MV-4-11 (cell line): ENCODE data around the gene RUBCN.
"Not testable (repeated sequence)": the region's sequence is repeated elsewhere in the genome, so short reads cannot be mapped to it uniquely, and the experiment has no call there.

Experiments
- DNase-seq: peaks from one replicate; lab custom pipeline; 2025; lab: John Stamatoyannopoulos, UW

RUBCN gene

DNA sequence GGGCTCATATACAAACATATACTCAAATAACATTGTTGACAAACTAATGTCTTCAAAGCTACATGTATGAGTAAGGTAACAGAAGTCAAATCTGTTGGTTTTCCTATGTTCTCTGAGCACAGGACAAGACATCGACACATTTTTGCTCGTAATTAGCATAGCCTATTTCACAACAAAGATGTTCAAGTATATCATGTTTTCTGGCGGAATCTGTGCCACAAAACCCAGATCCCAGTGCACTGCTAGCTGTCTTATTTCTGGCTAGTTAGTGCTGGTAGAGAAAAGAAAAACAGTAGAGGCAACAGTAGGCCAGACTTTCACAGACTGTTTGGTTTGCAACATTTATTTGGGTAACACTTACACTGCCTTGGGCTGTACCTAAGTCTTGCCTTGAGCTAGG is 51.2 kb downstream of the RUBCN start:
- no peak for DNase-seq

DNA sequence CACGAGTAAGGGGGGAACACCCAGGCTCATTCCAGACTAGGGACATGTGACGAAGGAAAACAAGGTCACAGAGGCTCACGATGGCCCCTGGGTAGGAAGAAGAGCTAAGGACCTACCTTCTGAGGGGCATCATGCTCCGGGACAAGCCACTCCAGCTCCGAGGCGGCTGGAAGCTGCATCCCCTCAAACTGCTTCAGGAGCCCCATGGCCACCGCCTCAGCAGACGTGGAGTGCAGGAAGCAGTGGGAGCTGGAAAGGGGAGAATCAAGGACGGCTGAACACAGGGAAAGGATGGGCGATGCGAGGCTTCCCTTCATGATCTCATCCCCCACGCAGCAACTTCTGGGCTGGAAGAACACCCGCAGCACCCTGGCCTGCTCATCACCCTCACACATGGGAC is 53.5 kb downstream of the RUBCN start:
- no peak for DNase-seq

DNA sequence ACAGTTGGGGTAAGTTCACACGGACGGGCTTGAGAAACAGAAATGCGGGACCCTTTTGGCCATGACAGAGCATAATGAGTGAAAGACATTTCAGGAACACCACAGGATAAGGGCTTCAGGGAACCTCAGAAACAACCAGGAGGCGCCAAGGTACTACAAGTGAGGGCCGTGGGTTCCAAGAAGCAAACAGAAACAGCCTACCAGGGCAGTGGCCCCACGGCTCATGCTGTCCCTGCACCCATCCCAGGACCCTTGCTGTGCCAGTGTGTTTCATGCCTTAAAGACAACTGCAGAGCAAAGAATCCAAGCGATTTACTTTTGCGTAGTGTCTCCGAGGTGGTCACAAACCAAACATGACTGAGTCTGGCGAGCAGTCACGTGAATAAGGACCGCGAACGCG is 54.0 kb downstream of the RUBCN start:
- DNase-seq = no peak

DNA sequence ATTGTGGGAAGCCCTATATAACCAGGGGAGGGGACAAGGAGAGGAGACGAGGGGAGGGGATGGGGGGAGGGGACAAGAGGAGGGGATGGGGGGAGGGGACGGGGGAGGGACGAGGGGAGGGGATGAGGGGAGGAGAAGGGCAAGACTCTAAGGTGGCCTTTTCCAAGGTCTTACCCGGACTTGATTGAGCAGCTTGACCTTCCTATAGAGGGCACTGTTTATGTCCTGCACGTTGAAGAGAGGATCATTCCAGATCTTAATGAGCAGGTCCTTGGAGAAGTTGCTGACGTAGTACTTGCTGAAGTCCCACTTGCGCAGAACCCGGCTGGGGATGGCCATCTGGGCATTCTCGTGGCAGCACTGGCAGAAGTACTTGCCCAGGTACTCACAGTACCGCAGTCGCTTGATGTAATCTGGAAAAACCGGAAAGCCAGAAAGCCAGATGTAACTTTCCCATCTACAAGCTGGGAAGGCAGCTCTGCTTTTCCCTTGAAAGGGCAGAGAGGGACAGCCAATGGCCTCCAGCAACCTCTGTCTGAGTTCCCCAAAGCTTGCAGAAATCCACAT is 55.7 kb downstream of the RUBCN start:
- no peak for DNase-seq

DNA sequence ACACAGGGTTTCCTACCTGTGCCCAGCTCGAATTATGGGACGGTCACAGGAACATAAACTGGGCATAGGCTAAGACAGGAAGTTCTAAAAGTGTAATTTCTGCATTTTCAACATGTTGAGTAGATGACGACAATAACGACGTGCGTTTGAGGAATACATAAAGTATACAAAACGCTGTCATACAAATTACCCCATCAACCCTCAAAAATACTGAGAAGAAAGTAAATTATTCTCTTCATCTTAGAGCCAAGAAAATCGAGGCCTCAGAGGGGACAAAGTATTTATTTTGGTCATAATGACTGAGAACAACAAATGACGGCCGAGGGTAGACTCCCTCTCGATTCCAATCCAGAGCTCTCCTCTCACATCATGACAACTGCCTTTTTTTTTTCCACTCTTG is 60.8 kb downstream of the RUBCN start:
- DNase-seq = no peak

DNA sequence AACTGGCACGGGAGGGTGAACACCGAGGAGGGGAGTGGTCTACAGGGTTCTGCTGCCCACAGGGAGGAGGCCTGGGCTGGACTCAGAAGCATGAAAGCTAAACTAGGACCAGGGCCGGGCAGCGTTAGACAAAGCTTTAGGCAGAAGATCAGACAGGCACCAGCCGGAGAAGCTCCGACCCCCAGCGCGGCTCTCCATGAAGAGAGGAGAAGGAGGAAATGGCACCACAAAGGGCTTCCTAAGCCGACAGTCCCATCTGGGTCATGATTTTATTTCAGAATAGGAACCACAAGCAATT is 61.2 kb downstream of the RUBCN start:
- no peak for DNase-seq

DNA sequence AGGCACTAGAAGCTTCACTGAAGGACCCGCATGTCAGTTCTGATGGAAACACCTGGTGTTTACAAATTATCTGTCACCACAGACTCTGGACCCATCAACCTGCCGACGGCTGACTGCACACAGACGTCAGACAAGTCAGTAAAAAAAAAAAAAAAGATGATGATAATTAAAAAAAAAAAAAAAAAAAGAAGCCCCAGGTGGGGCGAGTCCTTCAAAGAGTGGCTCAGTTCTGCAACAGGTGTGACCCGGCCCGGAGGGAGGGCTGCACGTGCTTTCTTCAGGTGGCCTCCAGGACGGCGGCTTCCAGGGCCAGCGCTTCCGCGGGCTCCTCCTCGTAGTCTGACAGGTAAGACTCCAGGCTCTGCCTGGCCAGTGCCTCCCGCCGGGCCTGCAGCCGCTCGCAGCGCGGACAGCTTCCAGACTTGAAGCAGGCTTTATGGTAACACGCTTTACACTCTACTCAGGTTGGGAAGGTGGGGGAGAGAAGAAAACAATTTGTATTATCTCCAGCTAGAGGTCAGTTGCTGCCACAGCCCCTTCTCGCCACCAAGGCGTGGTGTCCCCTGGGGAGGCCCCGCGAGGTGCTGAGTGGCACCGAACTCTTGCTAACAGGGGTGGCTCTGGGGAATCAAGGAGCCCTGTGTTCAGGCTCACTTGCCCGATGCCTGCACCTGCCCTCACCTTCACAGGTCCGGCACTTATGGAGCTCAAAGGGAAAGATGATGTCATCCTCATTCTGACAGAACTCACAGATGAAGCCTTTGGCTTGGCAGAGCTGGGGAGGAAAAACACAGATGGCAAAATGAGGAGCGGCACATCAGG is 61.8 kb downstream of the RUBCN start:
- no peak for DNase-seq

DNA sequence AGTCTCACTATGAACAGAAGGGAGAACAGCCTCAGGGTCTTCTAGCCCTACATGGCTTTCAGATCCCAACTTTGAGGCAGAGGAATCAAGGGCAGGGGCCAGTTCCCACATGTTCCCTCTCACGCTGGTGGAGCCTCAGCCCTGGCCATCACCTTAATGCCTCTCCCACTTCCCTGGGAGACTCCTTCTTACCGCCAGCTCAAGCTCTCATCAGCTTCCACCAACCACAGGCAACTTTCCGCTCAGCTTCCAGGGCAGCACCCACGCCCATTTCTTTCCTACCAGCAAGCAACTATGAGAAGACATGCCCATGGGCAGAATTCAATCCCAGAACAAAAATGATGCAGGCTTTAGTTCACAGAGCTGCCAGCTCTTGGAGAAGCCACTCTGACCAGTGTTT is 63.5 kb downstream of the RUBCN start:
- no peak for DNase-seq

DNA sequence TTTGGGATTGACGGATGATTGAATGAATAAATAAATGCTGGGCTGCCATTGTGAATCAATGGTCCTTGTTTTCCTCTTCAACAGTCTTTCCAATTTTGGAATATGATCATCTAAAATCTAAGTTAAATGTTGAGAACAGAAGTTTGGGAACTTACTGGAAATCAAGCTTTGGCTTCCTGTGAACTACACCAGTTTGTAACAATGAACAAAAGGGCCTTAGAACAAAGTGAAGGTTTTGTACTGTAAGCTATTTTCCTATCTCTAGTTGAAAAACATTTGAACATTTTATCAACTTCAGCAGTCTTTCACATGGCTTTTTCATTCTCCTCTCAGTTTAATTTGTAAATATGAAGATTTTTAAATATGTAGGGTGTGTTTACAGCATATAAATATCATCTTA is 66.3 kb downstream of the RUBCN start:
- no peak for DNase-seq

DNA sequence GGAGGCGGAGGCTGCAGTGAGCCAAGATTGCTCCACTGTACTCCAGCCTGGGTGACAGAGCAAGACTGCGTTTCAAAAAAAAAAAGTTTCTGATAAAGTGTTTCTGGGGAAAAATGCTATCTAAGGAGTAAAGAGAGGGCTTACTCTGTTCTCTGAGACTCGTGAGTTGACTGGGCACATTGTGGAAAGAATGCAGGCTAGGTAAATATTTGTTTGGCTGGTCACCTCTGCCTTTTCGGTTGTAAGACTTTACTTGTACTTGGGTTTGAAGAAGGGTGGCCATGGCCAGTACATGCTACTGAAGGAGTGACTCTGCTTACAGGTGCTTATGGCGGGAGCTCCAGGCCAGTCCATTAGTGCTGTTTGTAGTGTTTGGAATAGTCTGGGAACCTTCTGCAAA is 68.7 kb downstream of the RUBCN start:
- DNase-seq = no peak

DNA sequence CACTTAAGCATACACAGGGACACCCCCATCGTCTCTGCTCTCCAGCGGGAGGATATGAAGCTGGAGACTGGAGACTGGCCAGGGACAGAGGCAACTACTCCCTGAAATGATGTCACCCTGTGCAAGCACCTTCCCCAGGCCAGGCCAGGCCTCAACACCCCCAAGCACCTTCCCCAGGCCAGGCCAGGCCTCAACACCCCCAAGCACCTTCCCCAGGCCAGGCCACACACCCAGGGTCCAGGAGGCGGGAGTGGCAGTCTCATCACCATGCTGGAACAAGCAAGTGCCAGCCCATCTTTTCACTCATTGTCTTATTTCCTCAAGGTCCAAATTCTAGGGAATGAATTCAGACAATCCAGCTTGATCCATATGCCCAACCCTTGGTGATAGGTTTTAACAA is 69.4 kb downstream of the RUBCN start:
- DNase-seq = not testable (repeated sequence)

DNA sequence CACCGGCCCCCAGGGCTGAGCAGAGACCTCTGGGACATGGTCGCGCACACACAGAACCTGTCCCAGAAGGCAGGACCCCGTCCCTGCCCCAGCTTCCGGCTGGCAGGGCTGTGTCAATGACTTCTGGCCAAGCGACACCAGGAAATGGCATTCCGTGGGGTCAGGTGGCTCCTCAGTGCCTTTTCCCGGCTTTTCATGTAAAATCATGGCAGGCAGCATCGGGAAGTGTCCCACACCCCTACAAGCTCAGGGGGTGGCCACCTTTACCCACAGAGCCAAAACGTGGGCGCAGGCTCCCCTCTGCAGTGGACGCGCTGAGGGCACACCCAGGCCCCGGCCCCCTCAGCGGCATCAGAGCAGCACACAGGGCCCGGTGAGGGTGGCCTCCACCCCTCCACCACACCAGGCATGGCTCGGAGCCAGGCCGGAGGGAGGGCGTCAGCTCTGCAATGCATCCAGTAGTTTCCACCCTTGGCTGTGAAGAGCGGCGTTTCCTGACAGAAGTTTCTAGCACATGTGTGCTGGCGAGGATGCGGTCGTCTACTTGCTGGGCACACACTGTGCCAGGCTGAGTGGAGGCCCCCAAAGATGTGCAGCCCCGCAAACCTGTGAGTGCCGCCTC is 70.4 kb downstream of the RUBCN start:
- not testable (repeated sequence) for DNase-seq

DNA sequence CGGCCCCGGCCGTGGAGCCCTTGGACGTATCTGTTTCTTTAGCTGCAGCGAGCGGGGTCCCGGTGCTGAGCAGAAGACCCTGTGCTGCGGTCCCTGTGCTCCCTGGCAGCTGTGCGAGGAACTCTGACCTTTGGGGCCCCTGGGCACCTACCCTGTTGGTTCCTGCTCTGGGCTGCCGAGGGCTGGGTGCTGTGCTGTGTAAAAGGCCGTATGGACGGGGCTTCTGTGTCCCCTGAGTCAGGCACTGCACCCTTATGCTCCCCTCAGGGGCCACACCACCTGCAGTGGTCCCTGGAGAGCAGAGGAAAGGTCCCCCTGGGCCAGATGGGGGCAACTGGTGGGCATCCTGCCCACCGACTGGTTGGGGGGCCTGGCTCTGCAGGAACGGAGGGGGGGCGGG is 71.2 kb downstream of the RUBCN start:
- DNase-seq = not testable (repeated sequence)

DNA sequence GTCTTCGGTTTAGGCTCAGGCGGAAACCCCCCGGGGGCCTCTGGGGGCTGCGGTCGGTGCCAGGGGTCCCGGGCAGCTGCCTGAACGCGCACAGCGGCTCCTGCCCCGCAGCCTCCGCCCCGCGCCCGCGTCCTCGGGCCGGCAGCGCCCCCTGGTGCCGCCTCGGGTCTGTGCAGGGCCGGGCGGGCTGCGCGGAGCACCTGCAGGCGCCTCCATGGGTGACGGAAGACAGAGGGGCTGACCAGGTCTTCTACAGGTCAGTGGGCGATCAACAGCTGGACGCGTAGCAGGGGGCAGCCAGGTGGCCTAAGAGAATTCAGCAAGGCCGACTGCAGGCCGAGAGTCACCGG is 71.6 kb downstream of the RUBCN start:
- not testable (repeated sequence) for DNase-seq

DNA sequence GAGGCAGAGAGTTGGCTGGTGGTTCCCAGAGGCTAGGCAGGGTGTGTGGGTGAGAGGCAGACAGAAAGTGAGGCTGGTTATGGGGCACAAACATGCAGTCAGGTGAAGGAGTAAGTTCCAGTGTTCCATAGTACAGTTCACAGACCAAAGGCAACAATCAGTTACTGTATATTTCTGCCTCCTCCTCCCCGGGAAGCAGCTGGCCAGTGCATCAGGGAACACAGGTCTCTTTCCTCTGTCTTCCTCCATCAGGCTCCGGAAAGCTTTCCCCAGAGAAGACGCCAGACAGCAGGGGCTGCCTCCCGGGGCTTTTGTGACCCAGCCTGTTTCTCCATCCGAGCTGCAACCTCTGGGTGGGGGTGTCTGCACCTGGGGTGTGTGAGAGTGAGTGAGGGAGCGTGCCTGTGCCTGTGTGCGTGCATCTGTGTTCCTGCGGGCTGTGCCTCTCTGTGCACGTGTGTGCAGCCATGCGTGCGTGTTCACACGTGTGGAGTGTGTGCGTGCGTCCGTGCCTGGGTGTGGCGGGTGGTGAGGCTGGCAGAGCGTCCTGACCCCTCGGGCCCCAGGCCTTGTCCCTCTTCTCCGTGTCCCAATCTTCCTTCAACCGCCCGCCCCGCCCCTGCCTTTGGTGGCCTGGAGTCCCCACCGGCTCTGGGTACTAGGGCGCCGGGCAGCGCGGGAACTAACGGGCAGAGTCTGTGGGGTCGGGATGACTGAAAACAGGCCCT is 72.1 kb downstream of the RUBCN start:
- DNase-seq = not testable (repeated sequence)

DNA sequence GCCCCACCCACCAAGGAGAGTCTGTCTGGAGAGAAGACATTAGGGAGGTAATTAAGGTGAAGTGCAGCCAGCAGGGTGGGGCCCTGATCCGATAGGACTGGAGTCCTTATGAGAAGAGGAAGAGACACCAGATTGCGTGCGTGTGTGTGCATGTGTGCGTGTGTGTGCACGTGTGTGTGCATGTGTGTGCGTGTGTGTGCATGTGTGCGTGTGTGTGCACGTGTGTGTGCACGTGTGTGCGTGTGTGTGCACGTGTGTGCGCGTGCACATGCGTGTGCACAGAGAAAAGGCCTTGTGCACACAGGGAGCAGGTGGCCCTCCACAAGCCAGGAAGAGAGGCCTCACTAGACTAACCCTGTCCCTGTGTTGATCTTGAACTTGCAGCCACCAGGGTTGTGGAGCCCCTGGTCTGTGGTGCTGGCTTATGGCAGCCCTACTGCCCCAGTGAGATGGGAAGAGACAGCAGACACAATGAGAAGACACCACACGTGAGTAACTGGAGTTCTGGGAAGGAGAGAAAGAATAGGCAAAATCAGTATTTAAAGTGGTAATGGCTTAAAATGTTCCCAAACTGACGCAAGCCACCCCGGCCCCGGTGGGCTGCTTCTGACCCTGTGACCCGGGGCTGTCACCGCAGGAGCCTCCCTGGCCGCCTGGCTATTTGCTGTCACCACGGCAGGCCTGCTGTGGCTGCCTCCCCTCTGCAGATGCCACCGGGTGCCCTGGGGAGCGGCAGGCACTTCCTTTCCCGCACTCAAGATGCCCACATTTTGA is 73.2 kb downstream of the RUBCN start:
- not testable (repeated sequence) for DNase-seq

DNA sequence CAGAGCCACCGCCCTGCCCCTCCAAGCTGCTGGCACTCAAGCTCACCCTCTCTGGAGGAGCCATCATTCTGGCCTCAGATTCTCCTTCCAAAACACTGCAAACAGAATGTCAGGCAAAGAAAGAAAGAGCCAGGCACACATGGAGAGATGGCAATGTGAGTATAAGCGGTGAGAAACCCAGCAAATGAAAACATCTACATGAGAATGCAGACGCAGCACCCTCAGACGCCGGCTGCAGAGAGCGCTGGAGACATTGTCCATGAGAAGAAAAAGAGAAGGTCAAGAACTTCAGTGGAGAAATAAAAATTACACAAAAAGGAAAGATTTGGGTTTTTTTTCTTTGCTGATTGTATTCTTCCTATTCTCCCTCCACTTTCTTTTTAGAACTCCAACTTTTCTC is 74.4 kb downstream of the RUBCN start:
- DNase-seq = not testable (repeated sequence)

DNA sequence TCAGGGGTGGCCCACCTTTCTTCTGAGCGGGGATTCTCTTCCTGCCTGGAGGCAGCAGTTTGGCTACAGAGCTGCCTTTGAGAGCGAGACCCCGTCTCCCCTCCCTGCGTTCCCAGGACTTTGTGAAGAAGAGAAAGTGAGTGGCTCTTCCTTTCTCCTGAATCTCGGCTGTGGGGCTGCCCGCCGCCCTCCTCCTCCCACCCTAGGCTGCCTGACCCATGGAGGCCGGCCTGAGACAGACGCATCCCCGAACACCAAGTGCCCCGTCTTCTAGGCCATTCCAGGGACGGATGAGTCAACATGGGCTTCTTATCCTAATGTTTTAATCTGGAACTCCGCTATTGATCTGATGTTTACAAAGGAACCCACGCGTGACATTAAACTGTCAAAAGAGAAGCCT is 74.8 kb downstream of the RUBCN start:
- DNase-seq = not testable (repeated sequence)

DNA sequence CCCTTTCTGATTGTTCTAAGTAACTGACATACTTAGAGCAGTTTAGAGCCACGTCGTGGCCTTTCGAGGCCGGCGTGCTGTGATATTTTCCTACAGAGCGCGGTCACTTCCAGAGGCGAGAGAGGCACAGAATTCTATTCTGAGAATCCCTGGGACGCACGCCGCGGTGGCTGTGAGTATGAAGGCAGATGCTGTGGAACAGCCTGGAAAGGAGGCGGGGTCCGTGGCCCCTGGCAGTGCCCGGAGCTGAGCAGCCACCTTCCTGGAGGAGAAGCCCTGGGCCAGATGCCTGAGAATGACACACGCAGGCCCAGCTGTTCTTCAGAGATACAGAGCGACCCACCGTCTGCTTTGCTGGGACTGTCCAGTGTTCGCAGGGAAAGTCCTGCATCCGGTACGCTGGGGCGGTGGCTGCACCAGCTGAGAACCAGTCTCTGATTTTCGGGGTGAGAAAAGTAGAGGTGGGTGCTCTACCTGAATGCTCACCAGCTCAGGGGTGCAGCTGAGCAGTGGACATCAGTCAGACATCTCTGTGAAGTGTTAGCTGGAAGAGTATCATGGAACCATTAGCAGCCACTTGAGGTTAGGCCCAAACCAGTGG is 75.4 kb downstream of the RUBCN start:
- DNase-seq = not testable (repeated sequence)

DNA sequence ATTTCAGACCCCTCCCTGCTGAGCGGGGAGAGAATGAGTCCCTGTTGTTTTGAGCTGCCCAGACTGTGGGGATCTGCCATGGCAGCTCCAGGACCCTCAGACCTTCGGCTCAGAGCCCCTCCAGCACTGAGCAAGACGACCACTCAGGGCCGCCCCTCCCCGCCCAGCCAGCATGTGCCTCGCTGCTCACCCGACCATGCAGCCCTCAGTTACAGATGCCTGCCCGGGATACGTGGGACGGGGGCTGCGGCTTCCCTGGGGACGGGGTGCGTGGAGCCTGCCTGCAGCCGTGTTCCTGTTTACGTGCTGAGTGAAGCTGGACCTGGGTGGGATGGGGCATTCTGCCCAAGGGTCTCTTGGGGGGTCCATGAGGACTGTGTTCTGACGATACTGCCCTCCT is 77.0 kb downstream of the RUBCN start:
- not testable (repeated sequence) for DNase-seq

DNA sequence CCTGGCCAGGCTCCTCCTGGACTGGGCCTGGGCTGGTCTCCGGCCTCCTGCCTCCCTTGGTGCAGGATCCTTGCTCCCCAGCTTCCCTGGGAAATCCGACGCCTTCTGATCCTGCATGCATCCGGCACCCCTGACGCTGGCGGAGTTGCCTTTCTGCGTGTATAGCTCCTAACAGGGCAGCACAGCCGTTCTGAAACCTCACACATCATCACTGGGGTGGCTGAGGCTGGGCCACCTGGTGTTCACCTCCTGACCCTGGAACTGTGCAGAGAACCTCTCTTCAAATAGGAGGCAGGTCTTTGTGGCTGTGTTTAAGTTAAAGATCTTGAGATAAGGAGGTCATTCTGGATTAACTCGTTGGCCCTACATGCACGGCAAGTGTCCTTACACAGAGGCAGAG is 77.6 kb downstream of the RUBCN start:
- not testable (repeated sequence) for DNase-seq

DNA sequence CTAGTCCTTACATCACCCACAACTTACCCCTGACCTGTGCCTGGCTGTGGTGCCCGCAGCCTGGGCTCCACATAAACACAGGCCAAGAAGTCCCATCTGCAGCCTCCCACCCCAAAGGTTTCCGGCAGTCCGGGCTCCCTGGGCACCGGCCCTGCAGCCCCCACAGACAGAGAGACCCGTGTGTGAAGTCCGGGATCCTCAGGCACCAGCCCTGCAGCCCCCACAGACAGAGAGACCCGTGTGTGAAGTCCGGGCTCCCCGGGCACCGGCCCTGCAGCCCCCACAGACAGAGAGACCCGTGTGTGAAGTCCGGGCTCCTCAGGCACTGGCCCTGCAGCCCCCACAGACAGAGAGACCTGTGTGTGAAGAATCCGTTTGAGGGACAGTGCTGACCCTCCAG is 78.0 kb downstream of the RUBCN start:
- DNase-seq = not testable (repeated sequence)
